OCI-LY3 (cell line): ENCODE data around the gene NDUFV3.

Experiments
- H2AFZ ChIP-seq: fragments of 200-600, 300-600 bp; shearing (Covaris generic); 2 replicates; pipeline ENCODE4 v1.6.0; 2014; ENCODE audit warnings: antibody characterized with exemption, low read depth, low read length
- H3K27ac ChIP-seq: fragments of 200-600, 300-600 bp; sonication (generic); 2 replicates; pipeline ENCODE4 v1.5.1; 2014; ENCODE audit warnings: mild to moderate bottlenecking, low read length, moderate library complexity, mixed read lengths
- H3K27me3 ChIP-seq: fragments of 200-600, 300-600 bp; sonication (generic); 2 replicates; pipeline ENCODE4 v1.6.1; 2014; ENCODE audit warnings: low read depth, low read length, mixed read lengths
- H3K36me3 ChIP-seq: fragments of 200-600, 300-600 bp; sonication (generic); replicated peaks from 2 replicates; pipeline ENCODE3; 2014; ENCODE audit warnings: low read depth, low read length, mixed read lengths
- H3K4me1 ChIP-seq: fragments of 300-600, 200-600 bp; sonication (generic); 2 replicates; pipeline ENCODE4 v1.6.1; 2014; ENCODE audit warnings: low read length, mixed read lengths
- H3K4me2 ChIP-seq: fragments of 200-600, 300-600 bp; sonication (generic); 2 replicates; pipeline ENCODE4 v1.6.1; 2014; ENCODE audit warnings: low read length, mixed read lengths
- H3K4me3 ChIP-seq: fragments of 300-600, 200-600 bp; sonication (generic); 2 replicates; pipeline ENCODE4 v1.5.1; 2014; ENCODE audit warnings: antibody characterized with exemption, mild to moderate bottlenecking, low read length, moderate library complexity
- H3K79me2 ChIP-seq: fragments of 300-600, 200-600 bp; shearing (Covaris generic); 2 replicates; pipeline ENCODE4 v1.6.1; 2014; ENCODE audit warnings: mild to moderate bottlenecking, low read length, mixed read lengths
- H3K9ac ChIP-seq: fragments of 300-600, 200-600 bp; shearing (Covaris generic); 2 replicates; pipeline ENCODE4 v1.6.0; 2014; ENCODE audit warnings: mild to moderate bottlenecking, low read length, moderate library complexity
- H3K9me3 ChIP-seq: fragments of 200-600, 300-600 bp; shearing (Covaris generic); 2 replicates; pipeline ENCODE4 v1.6.1; 2014; ENCODE audit warnings: low read length, mixed read lengths; ENCODE audit not compliant: insufficient read depth
- H4K20me1 ChIP-seq: fragments of 200-600, 300-600 bp; sonication (generic); 2 replicates; pipeline ENCODE4 v1.6.1; 2016; ENCODE audit warnings: low read length, mixed read lengths; ENCODE audit not compliant: insufficient read depth
- CTCF ChIP-seq: fragments of 200-600, 300-600 bp; sonication (generic); IDR thresholded peaks from 2 replicates; pipeline ENCODE4 v1.5.1; 2014; ENCODE audit warnings: antibody characterized with exemption, low read length, low read depth
- EZH2phosphoT487 ChIP-seq: fragments of 200-600 bp; shearing (Covaris generic); IDR thresholded peaks from 2 replicates; pipeline ENCODE4 v1.6.1; 2018; ENCODE audit warnings: antibody characterized with exemption, mixed run types, low read depth

NDUFV3 gene

GRCh38 chr21:42892931-42893755, at the start of gene NDUFV3:
TSS of gene NDUFV3 (plus strand) at chr21:42893309. CDS start at chr21:42893334, 25 bp downstream.
- H4K20me1 ChIP-seq = no peaks in the 10 kb centered on the region
- H3K36me3 ChIP-seq = peaks cover 3% of the 10 kb centered on the region
- H3K9me3 ChIP-seq = no peaks in the 10 kb centered on the region
- TF ChIP-seq CTCF (no peak), EZH2phosphoT487 (no peak)
- H3K9ac ChIP-seq = peak within 1 kb of the TSS; percentile 93
- H2AFZ ChIP-seq = peak within 1 kb of the TSS; percentile 79
- peak within 1 kb of the TSS; percentile 50 for H3K27ac ChIP-seq
- H3K79me2 ChIP-seq = peaks cover 19% of the 10 kb centered on the region
- no peaks in the 10 kb centered on the region for H3K27me3 ChIP-seq
- H3K4me2 ChIP-seq = peak within 1 kb of the TSS; percentile 93
- H3K4me3 ChIP-seq = peak within 1 kb of the TSS; percentile 100
- H3K4me1 ChIP-seq = peaks cover 7% of the 10 kb centered on the region

GRCh38 chr21:42844411-42845113, 48.5 kb upstream of the NDUFV3 start:
- Histone ChIP-seq H3K79me2 (peaks cover 50% of the 10 kb centered on the region), H3K27me3 (no peaks in the 10 kb centered on the region), H3K4me1 (no peaks in the 10 kb centered on the region), H3K27ac (no peak overlapping the region), H2AFZ (no peak overlapping the region), H4K20me1 (peaks cover 5% of the 10 kb centered on the region; the same call in 1 of the 2 replicates), H3K9ac (no peak overlapping the region), H3K4me2 (no peak overlapping the region), H3K9me3 (no peaks in the 10 kb centered on the region), H3K4me3 (no peak overlapping the region), H3K36me3 (peaks cover 33% of the 10 kb centered on the region)
- TF ChIP-seq CTCF = no peak

- H3K9ac ChIP-seq = no peak overlapping the region
Measured at GRCh38 chr21:42845296-42845965, 47.7 kb upstream of the NDUFV3 start.

More at GRCh38 chr21:42845296-42845965, 47.7 kb upstream of the NDUFV3 start:
- Histone ChIP-seq H3K27ac (no peak overlapping the region), H3K27me3 (no peaks in the 10 kb centered on the region), H3K4me1 (no peaks in the 10 kb centered on the region), H3K4me3 (no peak overlapping the region), H3K4me2 (no peak overlapping the region), H4K20me1 (peaks cover 5% of the 10 kb centered on the region; the same call in 1 of the 2 replicates), H3K36me3 (peaks cover 32% of the 10 kb centered on the region), H3K9me3 (no peaks in the 10 kb centered on the region), H3K79me2 (peaks cover 58% of the 10 kb centered on the region), H2AFZ (no peak overlapping the region)
- no peak for TF ChIP-seq CTCF
